Heart right ventricle (tissue), 16 donors: ENCODE results near the gene ELMO1. TPM values are rescaled to one million over a fixed set of nuclear protein-coding genes. Genes with fewer than 3 reads are reported as not detected.

ENCODE experiments used
- ATAC-seq, 8 donors: fragments of 200-7000 bp; cut with Tn5 transposase; one replicate each; pipeline ENCODE4 v1.9.1; 2020; ENCODE audit warnings: mild to moderate bottlenecking in 8 of 8, moderate library complexity in 8 of 8, moderate number of reproducible peaks in 1 of 8
- DNase-seq, 2 donors: peaks; one replicate each; pipeline ENCODE4 v3.0.0-alpha.2; 2020
- H3K27ac ChIP-seq, 10 donors: fragments of 200-600 bp; sonication (generic) in 2 of 10; one replicate each; pipeline versions ENCODE4 v1.5.0 to v1.8.0; 2020 to 2022; ENCODE audit warnings: mild to moderate bottlenecking in 3 of 10
- H3K27me3 ChIP-seq, 7 donors: fragments of 200-600 bp; one replicate each; pipeline ENCODE4 v1.8.0; 2021 to 2022; ENCODE audit warnings: mild to moderate bottlenecking in 2 of 7
- H3K36me3 ChIP-seq, 9 donors: fragments of 200-600 bp; sonication (generic) in 1 of 9; one replicate each; pipeline versions ENCODE4 v1.5.0 to v1.8.0; 2020 to 2022; ENCODE audit warnings: mild to moderate bottlenecking in 2 of 9
- H3K4me1 ChIP-seq, 9 donors: fragments of 200-600 bp; sonication (generic) in 1 of 9; one replicate each; pipeline versions ENCODE4 v1.5.0 to v1.8.0; 2020 to 2022; ENCODE audit warnings: mild to moderate bottlenecking in 4 of 9
- H3K4me3 ChIP-seq, 10 donors: fragments of 200-600 bp; sonication (generic) in 2 of 10; one replicate each; pipeline versions ENCODE4 v1.5.0 to v1.8.0; 2020 to 2022; ENCODE audit warnings: mild to moderate bottlenecking in 7 of 10, moderate library complexity in 2 of 10
- H3K9me3 ChIP-seq, 11 donors: fragments of 200-600 bp in 10 of 11; sonication (generic) in 2 of 11; one replicate each; pipeline versions ENCODE4 v1.5.0 to v1.8.0; 2013 to 2022; ENCODE audit warnings: mild to moderate bottlenecking in 2 of 11, control low read depth in 1 of 11, moderate library complexity in 1 of 11
- CTCF ChIP-seq, 9 donors: fragments of 200-600 bp; sonication (generic) in 2 of 9; IDR thresholded peaks; one replicate each; pipeline versions ENCODE4 v1.5.0 to v1.8.0; 2021 to 2022; ENCODE audit warnings: antibody characterized with exemption in 9 of 9, mild to moderate bottlenecking in 5 of 9, moderate library complexity in 1 of 9
- WGBS, 2 donors: extraction: QIAGEN DNeasy Blood & Tissue Kit; methylation state at CpG; one replicate each; pipeline ENCODE4 v1.1.7; 2013; ENCODE audit warnings: inconsistent platforms in 1 of 2; 5-methylcytosine and 5-hydroxymethylcytosine counted together
- intact Hi-C, 10 donors: fragments of 100-400 bp; cut with DNase I; formaldehyde crosslinking; loops; one replicate each; pipeline versions ENCODE4 v1.11.1 to v1.14.2; 2022
- polyA plus RNA-seq, 2 donors: library from polyadenylated mRNA; stranded (reverse); fragments of 200-250 nt; gene quantifications; one replicate each; pipeline ENCODE4 v1.2.3, GENCODE V29; 2013
- total RNA-seq, 10 donors: library from RNA; stranded (reverse); fragmentation: NEBNext Ultra II Directional in 3 of 10; extraction: Animal tissue kit (Norgen Biotek cat#: 25700) in 3 of 10; gene quantifications; one replicate each; pipeline versions ENCODE4 v1.2.1 to v1.2.4, GENCODE V29; 2021 to 2023
- donor health status: Arrhythmogenic right ventricular cardiomyopathy.
- donor health status: ischemic (EF 13 %, LVEDD 7.1; RV severe dilation, severe dysfunction).
- donor health status: healthy with polysubstance abuse.
- donor health status: DM: no; HTN: yes; CAD: no.
- donor health status: DM: no; HTN: no; CAD: no.
- donor health status: ischemic (EF 25% LVEDD 6.9; RV normal size, moderate dysfunction).
- donor health status: ischemic (EF 25% LVEDD 5.7; RV mildly dilated, moderate dysfunction).
- donor health status: healthy.
- donor health status: DM: yes; HTN: yes; CAD: no.
- donor health status: Ischemic cardiomyopathy.
- donor health status: ischemic (EF 35%, LVEDD 5.7; RV mildly dilated, moderate dysfunction).
- donor health status: nonischemic (EF 11% LVEDD 7.7; RV severe dilation, severe dysfunction).
- donor health status: DM: yes; HTN: yes; CAD: no.
- donor health status: PGD.
- donor health status: ischemic (EF 29% LVEDD 5.4; RV normal size, mild dysfunction).
- donor health status: nonischemic (EF 23%, LVEDD 6.1; RV moderate dilation, normal function).

The ELMO1 gene
- total and polyA plus RNA-seq, 12 donors = 8.5 to 18.0 (median 13.9) TPM

GRCh38 chr7:37249240-37249639 is 199.4 kb downstream of the ELMO1 start:
- TF ChIP-seq CTCF (IDR thresholded peaks at IDR 0.05) = no peak
- no peak overlapping the region for H3K4me3 ChIP-seq
- no peaks in the 10 kb centered on the region for H3K27me3 ChIP-seq
- DNase-seq (no peak), ATAC-seq (no peak)
- WGBS, 2 donors = 61 to 70% methylated on average over 1 of the region's 1 CpG
- H3K36me3 ChIP-seq = peaks cover 0 to 3% (median 0%) of the 10 kb centered on the region in 9 donors
- H3K27ac ChIP-seq = no peak overlapping the region
- H3K4me1 ChIP-seq = peaks cover 0 to 34% (median 0%) of the 10 kb centered on the region in 9 donors
- intact Hi-C loops = no loop called here
- H3K9me3 ChIP-seq = peaks cover 0 to 11% (median 0%) of the 10 kb centered on the region in 11 donors

GRCh38 chr7:37248396-37248861 is 200.2 kb downstream of the ELMO1 start:
- H3K4me1 ChIP-seq = peaks cover 0 to 34% (median 0%) of the 10 kb centered on the region in 9 donors
- H3K36me3 ChIP-seq = peaks cover 0 to under 1% (median 0%) of the 10 kb centered on the region in 9 donors
- no peak overlapping the region for H3K4me3 ChIP-seq
- DNase-seq (no peak), ATAC-seq (peak in 7 of 8 donors; percentile 44 to 84 (median 62))
- WGBS, 2 donors = 47 to 54% methylated on average over 3 of the region's 3 CpGs
- no peak overlapping the region for H3K27ac ChIP-seq
- H3K9me3 ChIP-seq = peaks cover 0 to 11% (median 0%) of the 10 kb centered on the region in 11 donors
- H3K27me3 ChIP-seq = no peaks in the 10 kb centered on the region
- TF ChIP-seq CTCF (IDR thresholded peaks at IDR 0.05) = no peak
- intact Hi-C loops = no loop called here

- WGBS, 2 donors = 58 to 64% methylated on average over 2 of the region's 2 CpGs
Observed at GRCh38 chr7:37247861-37248260, 200.8 kb downstream of the ELMO1 start.

GRCh38 chr7:37245590-37245989 is 203.1 kb downstream of the ELMO1 start:
- Histone ChIP-seq H3K4me3 (no peak overlapping the region), H3K9me3 (no peaks in the 10 kb centered on the region), H3K27ac (no peak overlapping the region), H3K27me3 (no peaks in the 10 kb centered on the region), H3K36me3 (peaks cover 0 to 13% (median 0%) of the 10 kb centered on the region in 9 donors), H3K4me1 (peaks cover 0 to 25% (median 0%) of the 10 kb centered on the region in 9 donors)
- 88 to 92% methylated on average over 5 of the region's 5 CpGs for WGBS, 2 donors
- DNase-seq = no peak
- intact Hi-C loops = no loop called here
- TF ChIP-seq CTCF (IDR thresholded peaks at IDR 0.05) = no peak
- ATAC-seq = no peak

More at GRCh38 chr7:37247861-37248260, 200.8 kb downstream of the ELMO1 start:
- Histone ChIP-seq H3K4me1 (peaks cover 0 to 34% (median 0%) of the 10 kb centered on the region in 9 donors), H3K27ac (no peak overlapping the region), H3K27me3 (no peaks in the 10 kb centered on the region), H3K9me3 (peaks cover 0 to 5% (median 0%) of the 10 kb centered on the region in 11 donors), H3K36me3 (peaks cover 0 to 7% (median 0%) of the 10 kb centered on the region in 9 donors), H3K4me3 (no peak overlapping the region)
- intact Hi-C loops = no loop called here
- TF ChIP-seq CTCF (IDR thresholded peaks at IDR 0.05) = no peak
- peak in 5 of 8 donors; percentile 62 to 85 (median 65) for ATAC-seq
- DNase-seq = no peak
